HG03439 (cell line): ENCODE data around the gene B3GALT6.

Experiments
- ATAC-seq: cut with Tn5 transposase; IDR thresholded peaks from one replicate; pipeline ENCODE4 v1.9.1; 2021; ENCODE audit warnings: mild to moderate bottlenecking, moderate library complexity; ENCODE audit not compliant: unreplicated experiment

The B3GALT6 gene

DNA sequence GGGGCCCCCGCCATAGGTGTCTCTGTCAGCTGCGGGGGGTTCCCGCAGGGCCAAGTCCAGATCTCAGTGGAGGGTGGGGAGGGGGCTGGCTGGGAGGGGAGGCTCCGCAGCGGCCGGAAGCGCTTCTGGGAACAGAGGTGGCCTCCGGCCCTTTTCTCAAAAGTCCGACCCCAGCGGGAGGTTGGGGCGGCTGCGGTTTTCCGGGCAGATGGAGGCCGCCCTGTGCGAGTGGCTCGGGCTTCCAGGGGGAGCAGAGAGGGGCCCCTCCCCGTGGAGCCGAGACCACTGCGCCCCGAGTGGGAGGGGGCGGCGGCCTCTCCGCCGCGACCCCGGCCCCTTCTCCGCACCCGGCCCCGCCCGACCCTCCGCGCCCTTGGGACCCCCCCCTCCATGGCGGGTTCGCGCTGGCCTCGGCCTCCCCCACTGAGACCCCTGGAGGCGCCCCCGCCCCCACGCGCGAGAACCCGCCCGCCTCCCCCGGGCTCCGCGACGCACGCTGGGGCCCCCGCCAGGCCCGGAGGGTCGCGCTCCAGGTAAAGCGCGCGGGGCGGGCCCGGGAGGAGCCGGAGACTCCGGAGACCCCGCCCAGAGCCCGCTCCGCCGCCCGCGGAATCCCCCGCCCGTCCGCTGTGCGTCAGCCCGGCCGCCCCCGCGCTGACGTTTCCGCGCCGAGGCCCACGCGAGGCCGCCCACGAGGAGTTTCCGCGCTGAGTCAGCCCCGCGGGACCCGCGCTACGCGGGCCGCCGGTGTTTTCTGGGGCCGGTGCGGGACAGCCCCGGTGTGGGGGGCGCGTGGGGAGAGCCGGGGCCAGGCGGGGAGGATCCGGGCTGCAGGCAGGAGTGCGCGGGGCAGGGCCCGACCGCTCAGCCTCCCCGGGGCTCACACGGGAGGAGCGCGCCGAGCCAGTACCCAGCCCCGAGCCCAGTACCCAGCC, 30.9 kb upstream of the B3GALT6 start:
- peak; percentile 45 for ATAC-seq

DNA sequence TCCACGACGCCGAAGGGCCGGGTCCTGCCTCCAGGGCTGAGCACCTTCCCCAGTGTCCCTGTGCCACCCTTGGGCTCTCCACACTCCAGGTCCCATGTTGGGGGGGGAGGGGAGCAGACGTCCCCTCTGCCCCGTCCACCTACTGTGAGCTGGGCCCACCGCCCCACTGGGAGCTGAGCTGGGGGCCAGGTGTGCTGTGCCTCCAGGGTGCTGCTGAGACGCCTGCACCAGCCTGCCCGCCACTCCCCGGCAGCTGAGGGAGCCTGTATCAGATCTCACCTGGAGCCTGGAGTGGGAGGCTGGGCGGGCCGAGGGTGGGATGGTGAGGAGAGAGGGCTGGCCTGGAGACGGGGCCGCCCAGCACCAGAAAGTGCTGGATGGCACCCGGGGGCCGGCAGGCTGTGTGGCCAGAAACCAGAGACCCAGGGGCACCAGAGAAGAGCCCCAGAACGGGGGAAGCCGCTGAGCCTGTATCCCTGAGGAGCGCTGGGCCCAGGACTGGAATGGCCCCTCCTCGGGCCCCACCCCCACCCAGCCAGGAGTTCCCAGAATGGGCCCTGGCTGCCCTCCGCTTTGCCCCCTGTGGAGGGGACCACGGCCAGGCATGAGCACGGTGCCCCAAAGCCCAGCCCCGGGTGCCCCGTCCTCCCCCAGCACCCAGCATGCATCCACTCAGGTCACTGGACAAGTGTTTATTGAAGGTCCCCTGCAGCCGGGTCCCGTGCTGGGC, 29.0 kb upstream of the B3GALT6 start:
- ATAC-seq: no peak

DNA sequence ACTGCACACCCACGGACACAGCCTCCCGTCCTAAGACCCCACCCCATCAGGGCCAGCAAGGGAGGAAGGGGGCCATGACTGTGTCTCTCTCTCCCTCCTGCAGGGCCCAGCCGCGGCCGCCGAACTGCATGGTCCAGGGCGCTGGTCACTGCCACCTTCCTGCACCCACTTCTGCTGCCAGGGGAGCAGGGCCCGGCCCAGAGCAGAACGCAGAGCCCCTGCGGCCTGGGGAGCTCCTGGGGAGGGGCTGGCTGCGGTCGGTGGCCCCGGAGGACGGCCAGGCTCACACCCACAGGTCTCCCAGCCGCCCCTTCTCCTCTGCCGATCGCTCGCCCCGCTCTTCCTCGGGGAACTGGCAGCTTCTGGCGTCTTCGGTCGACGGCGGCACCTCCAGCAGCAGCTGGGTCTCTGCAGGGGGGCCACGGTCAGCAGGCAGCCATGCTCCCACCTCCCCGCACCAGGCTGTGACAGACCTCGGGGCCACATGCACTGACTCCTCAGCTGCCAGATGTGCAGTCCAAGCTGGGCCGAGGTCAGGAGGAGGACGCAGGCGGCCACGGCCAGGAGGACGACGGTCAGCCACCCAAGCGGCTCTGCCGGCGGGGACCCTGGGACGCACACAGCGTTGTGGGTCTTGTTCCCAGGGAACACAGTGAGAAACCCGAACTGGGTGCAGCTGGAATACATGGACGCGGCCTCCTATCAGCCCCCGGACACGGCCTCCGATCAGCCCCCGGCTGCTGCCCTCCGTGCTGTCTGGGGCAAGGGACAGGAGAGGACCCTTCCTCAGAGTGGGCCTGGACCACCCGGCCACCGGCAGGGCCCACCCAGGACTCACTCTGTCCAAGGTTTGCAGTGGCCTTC, 28.2 kb upstream of the B3GALT6 start:
- ATAC-seq: no peak

DNA sequence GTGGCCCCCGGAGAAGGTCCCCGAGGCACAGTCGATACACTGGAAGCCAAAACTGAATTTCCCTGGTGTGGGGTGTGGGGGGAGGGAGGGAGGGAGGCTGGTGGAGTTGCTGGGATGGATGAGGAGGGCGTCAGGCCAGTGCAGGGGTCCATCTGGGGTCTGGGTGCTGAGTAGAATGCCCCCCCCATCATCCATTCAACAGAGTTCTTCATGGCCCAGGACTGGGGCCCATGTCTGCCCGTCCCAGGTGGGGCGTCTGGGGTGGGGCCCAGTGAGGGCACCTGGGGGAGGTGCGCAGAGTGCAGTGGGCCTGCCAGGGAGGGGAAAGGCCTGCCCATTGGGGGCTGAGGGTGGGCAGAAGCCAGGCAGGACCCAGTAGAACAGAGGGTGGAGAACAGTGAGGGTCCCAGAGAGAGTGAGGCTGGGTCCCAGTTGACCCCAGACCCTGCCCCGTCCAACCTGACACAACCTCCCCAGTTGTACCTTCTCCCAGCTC, 27.6 kb upstream of the B3GALT6 start:
- ATAC-seq: no peak

DNA sequence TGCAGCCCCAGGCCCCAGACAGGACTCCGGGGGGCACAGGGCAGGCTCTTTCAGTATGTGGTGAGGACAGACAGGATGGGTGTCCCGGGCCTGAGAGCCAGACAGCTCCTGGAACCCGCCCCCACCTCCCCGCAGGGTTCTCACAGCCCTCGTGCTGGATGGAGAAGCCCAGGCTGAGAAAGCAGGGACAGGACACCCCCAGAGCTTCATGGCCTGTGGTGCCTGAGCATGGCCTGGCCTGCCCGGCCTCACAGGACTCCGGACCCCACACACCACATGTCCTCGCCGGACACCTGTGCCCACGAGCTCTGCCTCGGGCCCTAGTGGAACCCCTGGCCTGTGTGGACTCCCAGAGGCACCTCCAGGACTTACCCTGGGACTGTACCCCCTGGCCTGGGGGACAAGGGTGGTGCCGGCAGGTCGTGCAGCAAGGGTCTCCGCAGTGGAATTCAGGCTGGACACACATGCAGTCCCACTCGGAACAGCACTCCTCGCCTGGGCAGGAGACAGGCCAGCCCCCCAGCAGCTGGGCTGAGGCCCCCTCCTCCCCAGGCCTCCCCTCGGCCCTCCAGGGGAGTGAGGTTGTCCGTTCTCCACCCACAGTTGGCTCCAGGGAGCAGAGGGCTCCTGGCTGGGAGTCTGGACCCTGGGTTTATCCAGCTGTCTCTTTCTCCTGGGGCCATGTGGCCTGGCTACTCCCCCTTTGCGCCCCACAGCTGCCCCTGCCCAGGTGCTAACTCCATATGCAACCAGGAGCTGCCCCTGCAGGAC, 26.9 kb upstream of the B3GALT6 start:
- ATAC-seq: no peak

DNA sequence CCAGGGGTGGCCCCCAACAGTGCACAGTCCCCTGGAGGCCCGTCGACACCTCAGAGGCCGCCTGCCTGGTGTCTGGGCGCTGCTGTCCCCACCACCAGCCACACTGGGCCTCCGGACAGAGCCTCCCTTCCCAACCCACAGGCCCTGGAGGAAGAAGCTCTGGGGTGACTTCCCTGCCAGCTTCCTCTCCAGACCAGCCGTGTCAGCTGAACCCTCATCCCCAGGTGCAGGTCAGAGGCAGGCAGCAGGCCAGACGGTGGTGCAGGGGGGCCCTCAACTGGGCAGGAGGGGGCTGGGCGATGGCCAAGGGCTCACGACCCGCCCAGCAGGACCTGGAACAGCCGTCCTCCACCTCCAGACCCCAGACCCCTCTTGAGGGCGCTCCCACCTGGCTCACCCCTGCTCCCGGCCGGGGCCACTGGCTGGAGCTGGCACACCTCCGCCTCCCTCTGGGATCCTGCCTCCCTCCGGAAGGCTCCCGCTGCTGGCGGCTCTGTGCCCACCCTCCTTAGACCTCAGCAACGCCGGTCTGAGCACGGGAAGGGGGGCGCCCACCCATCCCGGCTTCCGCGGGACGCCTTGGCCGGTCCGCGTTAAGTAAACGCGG, 26.2 kb upstream of the B3GALT6 start:
- ATAC-seq: no peak

DNA sequence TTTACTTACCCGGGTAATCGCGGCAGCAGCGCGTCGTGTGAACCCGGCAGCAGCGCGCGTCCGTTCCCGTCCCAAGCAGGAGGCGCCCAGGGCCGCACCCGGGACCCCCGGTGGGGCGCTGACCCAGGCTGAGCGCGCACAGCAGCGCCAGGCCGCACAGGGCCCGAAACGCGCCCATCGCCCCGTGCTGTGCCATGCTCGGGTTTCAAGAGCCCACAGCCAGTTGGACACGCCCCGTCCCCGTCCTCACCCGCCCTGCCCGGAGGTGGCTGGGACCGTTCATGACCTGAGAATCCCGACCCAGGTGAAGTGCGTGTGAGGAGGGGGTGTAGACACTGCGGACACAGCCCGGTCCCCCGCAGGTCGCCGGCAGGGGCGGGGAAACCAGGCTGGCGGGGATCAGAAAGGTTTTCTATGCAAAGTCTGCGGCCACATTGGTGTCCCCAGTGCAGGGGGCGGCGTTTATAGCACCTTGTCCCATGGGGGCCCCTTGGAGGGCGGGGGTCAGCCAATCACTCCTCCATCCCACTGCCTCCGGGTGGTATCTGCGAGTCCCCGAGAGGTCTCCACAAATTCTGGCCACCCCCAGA, 25.6 kb upstream of the B3GALT6 start, which contains the start of gene TNFRSF18:
TNFRSF18 (minus strand) TSS at position 217 of the 590 bp plus-strand sequence; CDS start at position 196, 21 bp downstream.
- ATAC-seq: no peak

DNA sequence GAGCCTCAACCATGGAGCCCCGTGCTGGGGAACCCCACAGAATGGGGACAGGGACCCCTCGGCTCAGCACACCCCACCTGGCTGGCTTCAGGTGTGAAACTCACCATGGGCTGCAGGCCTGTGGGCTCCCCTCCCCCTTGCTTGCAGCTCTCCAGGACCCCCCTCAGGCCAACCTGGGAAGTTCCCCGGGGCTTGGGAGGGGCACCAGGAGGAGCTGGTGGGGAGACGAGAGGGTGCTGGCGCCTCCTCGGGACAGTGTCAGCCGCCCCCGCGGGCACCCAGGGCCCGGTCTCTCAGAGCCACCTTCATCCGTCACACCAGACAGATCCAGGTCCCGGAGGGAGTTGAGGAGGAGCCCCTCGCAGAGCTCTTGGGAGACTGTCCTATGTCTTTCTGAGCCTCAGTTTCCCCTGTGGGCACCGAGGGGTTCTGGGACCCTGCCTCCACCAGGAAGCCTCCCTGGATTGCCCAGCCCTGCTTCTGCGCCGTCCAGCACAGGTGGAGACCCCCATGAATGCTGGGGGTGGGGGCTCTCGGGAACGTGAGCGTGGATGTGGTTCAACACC, 25.0 kb upstream of the B3GALT6 start:
- ATAC-seq: no peak

DNA sequence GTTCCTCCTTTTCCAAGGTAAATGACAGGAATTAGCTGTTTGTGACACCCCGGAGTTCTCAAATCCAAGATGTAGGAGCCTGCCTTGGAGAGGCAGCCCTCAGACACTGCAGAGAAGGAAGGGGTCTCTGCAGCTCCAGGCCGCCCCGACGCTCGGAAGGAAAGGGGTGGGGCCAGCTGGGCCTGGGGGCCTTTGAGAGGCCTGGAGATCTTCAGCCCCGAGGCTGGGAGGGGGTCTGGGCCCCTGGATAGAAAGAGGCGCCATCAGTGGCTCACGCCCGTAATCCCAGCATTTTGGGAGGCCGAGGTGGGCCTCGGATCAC, 24.5 kb upstream of the B3GALT6 start:
- ATAC-seq: no peak

DNA sequence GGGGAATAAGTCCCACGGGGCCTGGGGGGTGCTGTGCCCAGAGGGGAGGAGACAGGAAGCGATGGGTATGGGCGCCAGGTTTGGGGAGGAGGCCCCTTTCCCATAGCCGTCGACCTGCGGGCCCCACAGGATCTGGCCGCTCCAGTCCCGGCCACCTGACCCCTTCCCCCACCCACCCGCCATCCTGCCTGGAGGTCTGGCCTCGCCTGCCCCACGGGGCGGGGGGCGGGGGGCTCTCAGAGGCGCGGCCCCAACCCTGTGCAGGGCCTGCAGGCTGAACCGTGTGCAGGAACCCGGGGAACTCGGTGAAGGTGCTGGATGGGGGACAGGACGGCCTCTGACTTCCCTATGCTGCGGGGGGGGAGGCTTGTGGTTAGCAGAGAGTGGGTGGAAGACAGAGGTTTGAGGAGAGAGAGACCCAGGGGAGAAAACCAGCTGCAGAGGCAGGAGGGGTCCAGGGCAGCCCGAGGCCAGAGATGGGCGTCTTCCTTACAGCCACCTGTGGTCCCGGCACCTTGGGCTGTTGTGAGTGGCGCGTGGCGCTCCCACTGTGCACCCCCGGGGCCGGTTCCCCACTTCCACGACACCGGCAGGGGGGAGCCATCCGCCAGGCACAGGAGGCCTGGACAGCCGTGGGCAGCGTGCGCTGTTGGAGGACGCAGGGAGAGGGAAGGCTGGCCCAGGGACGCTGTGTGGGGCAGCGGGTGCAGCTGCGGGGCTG, 23.2 kb upstream of the B3GALT6 start:
- no peak for ATAC-seq

DNA sequence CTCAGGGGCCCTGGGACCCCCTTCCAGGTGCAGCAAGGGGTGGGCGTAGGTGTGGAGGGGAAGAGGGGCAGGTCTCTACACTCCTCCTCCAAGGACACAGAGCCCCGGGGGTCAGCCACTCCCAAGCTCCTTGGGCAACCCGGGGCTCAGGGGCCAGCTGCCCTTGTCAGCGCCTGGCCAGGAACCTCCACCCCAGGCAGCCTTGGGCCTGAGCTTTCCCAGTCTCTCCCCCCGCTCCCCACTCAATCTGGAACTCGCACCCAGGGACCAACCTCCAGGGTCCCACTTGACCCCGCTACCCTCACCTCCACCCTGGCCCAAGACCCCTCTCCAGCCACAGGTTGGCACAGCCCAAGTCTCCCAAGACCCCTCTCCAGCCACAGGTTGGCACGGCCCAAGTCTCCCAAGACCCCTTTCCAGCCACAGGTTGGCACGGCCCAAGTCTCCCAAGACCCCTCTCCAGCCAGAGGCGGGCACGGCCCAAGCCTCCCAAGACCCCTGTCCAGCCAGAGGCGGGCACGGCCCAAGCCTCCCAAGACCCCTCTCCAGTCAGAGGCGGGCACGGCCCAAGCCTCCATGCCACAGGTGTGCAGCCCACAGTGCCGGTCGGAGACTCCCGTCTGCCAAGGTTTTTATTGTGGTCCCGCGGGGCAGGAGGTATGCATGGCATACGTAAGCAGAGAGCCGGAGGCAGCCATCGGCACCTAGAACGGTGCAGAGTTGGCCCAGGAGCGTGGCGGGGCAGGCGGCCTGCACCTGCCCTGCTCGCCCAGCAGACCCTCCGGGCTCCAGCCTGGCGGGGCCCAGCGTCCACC, 21.1 kb upstream of the B3GALT6 start:
- ATAC-seq: no peak

DNA sequence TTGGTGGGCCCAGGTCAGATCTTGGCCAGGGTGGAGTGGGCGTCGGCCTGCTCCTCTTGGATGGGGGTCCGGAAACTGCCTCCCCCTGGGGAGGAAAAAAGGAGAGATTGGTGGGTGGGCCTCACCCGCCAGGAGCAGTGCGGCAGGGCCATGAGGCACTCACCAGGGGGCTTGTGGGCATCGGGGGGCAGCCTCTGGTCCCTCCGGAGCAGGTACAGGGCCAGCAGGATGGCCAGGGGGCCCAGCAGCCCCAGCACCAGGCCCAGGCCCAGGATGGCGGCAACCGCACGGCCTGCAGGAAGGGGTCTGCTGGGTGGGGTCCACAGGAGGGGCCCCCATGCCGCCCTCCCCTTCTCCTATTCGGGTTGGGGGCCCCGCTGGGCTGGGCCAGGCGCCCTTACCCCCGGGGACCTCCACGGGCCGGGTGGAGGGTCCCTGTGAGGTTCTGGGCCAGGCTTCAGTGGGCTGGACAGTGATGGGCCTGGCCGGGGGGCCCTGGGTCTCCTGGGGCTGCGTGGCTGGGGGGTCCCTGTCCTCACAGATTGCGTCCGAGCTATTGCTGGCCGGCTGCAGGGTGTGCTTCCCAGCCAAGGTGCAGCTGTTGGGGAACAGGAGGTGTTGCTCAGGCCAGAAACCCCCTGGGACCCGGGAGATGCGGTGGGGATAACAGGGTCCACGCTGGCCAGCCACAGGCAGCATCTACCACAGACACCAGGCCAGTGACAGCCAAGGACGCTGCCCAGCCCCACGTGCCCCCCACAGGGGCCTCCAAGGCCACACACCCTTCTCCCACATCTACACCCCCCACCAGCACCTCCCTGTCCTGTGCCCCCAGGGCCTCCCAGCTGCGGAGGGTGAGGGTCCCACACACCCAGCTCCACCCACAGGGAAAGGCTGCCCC, 20.2 kb upstream of the B3GALT6 start:
- no peak for ATAC-seq

DNA sequence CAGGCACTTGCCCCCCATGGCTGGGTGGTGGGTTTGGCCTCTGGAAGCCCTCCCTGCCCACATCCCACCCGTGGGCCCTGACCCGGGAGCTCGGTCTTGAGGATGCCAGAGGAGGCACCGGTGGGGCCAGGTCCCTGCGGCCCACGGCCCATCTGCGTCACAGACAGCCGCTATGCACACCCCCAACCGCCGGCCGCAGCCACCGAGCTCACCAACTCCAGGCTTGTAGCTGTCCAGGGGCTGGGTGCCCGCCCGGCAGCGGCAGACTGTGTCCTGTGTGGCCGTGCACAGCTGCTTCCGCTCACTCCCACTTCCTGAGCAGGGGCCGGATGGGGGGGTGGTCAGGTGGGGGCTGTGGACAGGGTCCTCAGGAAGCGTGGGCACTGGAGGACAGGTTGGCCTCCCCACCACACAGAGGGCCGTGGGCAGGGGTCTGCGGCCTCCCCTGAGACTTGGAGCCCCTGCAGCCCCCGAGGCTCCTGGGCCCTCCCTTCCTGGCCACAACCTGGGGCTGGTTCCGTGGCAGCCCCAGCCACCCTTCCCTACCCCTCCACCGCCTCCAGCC, 19.2 kb upstream of the B3GALT6 start:
- ATAC-seq: no peak

DNA sequence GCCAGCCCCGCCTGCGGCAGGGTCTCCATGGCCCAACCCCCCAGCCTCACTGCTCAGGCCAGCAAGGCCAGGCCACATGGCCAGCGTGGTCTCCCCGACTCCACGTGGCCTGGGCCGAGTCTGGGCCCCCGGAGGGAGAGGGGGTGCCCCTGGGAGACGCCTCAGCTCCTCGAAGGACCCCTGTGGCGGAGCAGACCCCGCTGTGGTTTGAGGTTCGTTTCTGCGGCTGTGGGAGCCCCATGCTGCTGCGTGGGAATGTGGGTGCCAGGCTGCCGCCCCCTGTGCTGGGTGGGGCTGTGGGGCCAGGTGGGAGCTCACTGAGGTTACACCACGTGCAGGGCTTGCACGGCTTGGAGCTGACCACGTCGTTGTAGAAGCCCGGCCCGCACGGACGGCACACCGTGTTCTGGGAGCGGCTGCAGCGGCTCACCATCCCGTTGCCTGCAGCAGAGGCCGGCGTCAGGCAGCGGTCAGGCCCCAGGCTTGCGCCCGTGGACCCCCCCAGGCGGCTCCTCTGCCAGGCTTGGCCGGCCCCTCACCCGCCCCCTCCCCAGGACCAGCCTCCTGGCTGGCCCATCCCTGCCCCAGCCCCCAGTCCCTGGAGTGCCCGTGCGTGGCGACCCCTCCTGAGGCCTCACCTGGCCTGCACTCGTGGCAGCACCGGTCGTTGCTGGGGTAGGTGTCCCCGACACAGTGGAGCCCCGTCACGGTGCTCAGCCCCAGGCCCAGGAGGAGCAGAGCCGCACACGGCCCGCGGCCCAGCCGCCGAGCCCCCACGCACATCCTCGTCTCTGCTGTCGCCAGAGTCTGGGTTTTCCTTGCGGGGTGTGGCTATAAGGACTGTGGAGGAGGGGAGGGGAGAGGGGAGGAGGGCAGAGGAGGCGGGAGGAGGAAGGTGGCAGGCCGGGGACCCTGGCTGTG, 18.4 kb upstream of the B3GALT6 start, which contains the start of gene TNFRSF4:
TNFRSF4 (minus strand) TSS at position 809 of the 921 bp plus-strand sequence; CDS start at position 783, 26 bp downstream.
- no peak for ATAC-seq

DNA sequence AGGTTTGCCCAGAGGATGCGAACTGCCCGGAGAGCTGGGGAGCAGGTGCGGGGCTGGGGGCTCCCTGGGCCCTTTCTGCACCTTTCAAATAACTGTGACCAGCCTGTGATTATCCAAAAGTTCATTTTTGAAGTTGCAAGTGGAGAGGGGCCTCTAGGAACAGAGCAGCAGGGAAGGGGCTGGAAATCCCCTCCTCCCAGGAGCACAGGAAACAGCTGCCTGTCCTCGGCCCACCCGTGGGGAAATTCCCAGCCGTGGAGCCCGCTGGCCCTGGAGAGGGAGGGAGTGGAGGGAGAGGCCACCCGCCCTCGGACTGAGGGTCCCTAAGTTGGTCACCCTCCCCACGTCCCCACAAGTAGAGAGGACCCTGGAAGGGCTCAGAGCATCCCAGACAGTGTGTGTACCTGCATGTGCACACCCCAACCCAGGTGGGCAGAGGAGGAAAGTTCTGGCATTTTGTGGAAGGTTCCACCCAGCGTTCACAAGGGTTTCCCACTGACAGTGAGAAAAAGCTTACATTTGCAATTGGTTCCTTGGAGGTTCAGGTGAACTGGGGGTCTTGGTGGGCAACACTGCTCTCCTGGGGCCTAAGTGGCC, 16.9 kb upstream of the B3GALT6 start:
- no peak for ATAC-seq
